ENCODE data around the gene KRTAP1-5. TPM values are rescaled to one million over a fixed set of nuclear protein-coding genes. Genes with fewer than 3 reads are reported as not detected.

Gene KRTAP1-5
- total RNA-seq, 2 donors from 2014 or later, result not detected

DNA sequence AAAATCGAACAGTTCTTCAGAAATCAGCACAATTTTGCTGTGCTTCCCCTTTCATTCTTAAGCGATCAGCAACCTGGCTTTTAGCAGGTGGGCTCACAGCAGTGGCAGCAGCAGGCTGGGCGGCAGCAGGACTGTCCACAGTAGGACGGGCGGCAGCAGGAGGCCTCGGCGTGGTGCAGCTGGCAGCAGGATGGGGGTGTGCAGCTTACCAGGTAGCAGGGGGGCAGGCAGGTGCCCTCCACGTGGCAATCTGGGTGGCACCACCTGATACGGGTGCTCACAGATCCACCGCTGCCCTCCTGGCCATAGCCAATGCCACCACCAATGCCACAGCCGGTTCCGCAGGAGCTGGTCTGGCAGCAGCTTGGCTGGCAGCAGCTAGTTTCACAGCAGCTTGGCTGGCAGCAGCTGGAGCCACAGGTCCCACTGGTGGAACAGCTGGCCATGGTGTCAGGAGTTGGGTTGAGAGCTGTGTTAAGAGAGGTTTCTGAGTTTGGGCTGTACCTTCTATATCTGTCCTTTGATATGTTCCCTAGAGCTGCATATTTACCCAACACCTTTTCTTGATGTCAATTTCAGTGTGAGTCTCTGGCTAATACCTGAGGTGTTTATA, 2.7 kb upstream of the KRTAP1-5 start, which contains the start of gene KRTAP1-4:
Gene KRTAP1-4 (minus strand): TSS at position 563 of the 613 bp plus-strand sequence. CDS start 117 bp downstream, at position 446.
- no peaks in the 10 kb centered on the region for H3K4me1 ChIP-seq
- ATAC-seq (no peak), DNase-seq (peak in 1 of 4 donors; percentile 15)
- WGBS, 2 donors, result 74 to 77% methylated on average over 5 to 12 of the region's 12 CpGs
- no peaks in the 10 kb centered on the region for H3K9me3 ChIP-seq
- TF ChIP-seq POLR2A (IDR thresholded peaks at IDR 0.05), result no peak
- TF ChIP-seq, protein P1, sequence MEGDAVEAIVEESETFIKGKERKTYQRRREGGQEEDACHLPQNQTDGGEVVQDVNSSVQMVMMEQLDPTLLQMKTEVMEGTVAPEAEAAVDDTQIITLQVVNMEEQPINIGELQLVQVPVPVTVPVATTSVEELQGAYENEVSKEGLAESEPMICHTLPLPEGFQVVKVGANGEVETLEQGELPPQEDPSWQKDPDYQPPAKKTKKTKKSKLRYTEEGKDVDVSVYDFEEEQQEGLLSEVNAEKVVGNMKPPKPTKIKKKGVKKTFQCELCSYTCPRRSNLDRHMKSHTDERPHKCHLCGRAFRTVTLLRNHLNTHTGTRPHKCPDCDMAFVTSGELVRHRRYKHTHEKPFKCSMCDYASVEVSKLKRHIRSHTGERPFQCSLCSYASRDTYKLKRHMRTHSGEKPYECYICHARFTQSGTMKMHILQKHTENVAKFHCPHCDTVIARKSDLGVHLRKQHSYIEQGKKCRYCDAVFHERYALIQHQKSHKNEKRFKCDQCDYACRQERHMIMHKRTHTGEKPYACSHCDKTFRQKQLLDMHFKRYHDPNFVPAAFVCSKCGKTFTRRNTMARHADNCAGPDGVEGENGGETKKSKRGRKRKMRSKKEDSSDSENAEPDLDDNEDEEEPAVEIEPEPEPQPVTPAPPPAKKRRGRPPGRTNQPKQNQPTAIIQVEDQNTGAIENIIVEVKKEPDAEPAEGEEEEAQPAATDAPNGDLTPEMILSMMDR (IDR thresholded peaks at IDR 0.05), result no peak
- H3K36me3 ChIP-seq (replicated peaks in 1 of 2; ENCODE audit: insufficient read depth in 1 of 2, low read depth in 2 of 2), result no peaks in the 10 kb centered on the region
- intact Hi-C loops (cut with DNase I), result no loop called here
- no peaks in the 10 kb centered on the region for H3K27me3 ChIP-seq
- no peak within 1 kb of the TSS for H3K4me3 ChIP-seq
- H3K27ac ChIP-seq, result no peak within 1 kb of the TSS

GRCh38 chr17:41024697-41025096, 2.3 kb downstream of the KRTAP1-5 start:
- Histone ChIP-seq H3K27me3 (no peaks in the 10 kb centered on the region), H3K9me3 (no peaks in the 10 kb centered on the region), H3K27ac (no peak overlapping the region), H3K4me3 (no peak overlapping the region), H3K4me1 (no peaks in the 10 kb centered on the region), H3K36me3 (replicated peaks in 1 of 2; ENCODE audit: insufficient read depth in 1 of 2, low read depth in 2 of 2) (no peaks in the 10 kb centered on the region)
- WGBS, 2 donors, result 60 to 66% methylated on average over 3 of the region's 3 CpGs
- TF ChIP-seq, protein P1 (IDR thresholded peaks at IDR 0.05), result no peak
- no peak for TF ChIP-seq POLR2A (IDR thresholded peaks at IDR 0.05)
- intact Hi-C loops (cut with DNase I), result no loop called here
- no peak for ATAC-seq
- no peak for DNase-seq

DNA sequence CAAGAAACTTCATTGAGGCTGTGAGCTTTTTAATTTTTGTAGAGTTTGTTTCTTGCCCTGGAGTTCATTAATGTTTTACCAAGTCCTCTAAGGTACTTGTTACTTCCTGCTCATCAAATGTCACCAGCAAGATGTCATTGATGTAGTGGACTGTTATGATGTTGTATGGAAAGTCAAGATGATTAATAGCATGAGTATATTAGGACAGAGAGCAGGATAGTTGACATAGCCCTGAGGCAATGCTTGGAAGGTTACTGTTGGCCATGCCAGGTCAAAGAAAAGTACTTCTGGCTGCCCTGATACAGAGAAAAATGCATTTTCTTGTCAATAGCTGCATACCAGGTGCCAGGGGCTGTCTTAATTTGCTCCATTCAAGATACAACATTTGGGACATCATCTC, 6.7 kb downstream of the KRTAP1-5 start:
- Histone ChIP-seq H3K9me3 (no peaks in the 10 kb centered on the region), H3K27ac (no peak overlapping the region), H3K36me3 (replicated peaks in 1 of 2; ENCODE audit: insufficient read depth in 1 of 2, low read depth in 2 of 2) (no peaks in the 10 kb centered on the region), H3K4me3 (no peak overlapping the region), H3K27me3 (no peaks in the 10 kb centered on the region), H3K4me1 (no peaks in the 10 kb centered on the region)
- intact Hi-C loops (cut with DNase I), result no loop called here
- ATAC-seq (no peak), DNase-seq (no peak)
- no peak for TF ChIP-seq POLR2A (IDR thresholded peaks at IDR 0.05)
- TF ChIP-seq, protein P1 (IDR thresholded peaks at IDR 0.05), result no peak

DNA sequence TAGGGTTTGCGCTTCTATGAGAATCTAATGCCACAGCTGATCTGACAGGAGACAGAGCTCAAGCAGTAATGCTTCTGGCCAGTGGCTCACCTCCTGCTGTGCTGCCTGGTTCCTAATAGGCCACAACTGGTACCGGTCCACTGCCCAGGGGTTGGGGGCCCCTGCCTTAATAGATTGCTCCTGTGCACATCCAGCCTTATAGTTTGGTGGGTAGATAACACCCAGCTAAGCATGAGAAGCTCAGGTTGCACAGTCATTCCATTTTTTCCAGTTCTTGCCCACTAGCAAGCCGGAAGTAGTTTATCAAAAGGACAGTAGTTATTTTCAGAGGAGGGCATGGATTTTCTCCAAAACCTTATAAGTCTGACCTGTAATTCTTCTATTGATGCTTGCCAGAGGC, 7.6 kb downstream of the KRTAP1-5 start:
- Histone ChIP-seq H3K27ac (no peak overlapping the region), H3K4me3 (no peak overlapping the region), H3K9me3 (no peaks in the 10 kb centered on the region), H3K27me3 (no peaks in the 10 kb centered on the region), H3K36me3 (replicated peaks in 1 of 2; ENCODE audit: insufficient read depth in 1 of 2, low read depth in 2 of 2) (no peaks in the 10 kb centered on the region), H3K4me1 (no peaks in the 10 kb centered on the region)
- ATAC-seq, result no peak
- intact Hi-C loops (cut with DNase I), result no loop called here
- TF ChIP-seq, protein P1 (IDR thresholded peaks at IDR 0.05), result no peak
- no peak for TF ChIP-seq POLR2A (IDR thresholded peaks at IDR 0.05)
- 96% methylated on average over 3 of the region's 3 CpGs for WGBS, 2 donors
- no peak for DNase-seq

GRCh38 chr17:41018541-41018940, 8.5 kb downstream of the KRTAP1-5 start:
- H3K27ac ChIP-seq, result no peak overlapping the region
- 73 to 82% methylated on average over 3 of the region's 3 CpGs for WGBS, 2 donors
- DNase-seq (no peak), ATAC-seq (no peak)
- no peaks in the 10 kb centered on the region for H3K9me3 ChIP-seq
- intact Hi-C loops (cut with DNase I), result no loop called here
- TF ChIP-seq POLR2A (IDR thresholded peaks at IDR 0.05), result no peak
- TF ChIP-seq, protein P1 (IDR thresholded peaks at IDR 0.05), result no peak
- no peaks in the 10 kb centered on the region for H3K27me3 ChIP-seq
- H3K4me1 ChIP-seq, result no peaks in the 10 kb centered on the region
- H3K4me3 ChIP-seq, result no peak overlapping the region
- H3K36me3 ChIP-seq (replicated peaks in 1 of 2; ENCODE audit: insufficient read depth in 1 of 2, low read depth in 2 of 2), result no peaks in the 10 kb centered on the region

Data from body of pancreas (tissue), 4 donors.